CD4-positive, alpha-beta T cell treated with Interleukin-17A for 4 hours (primary cell): ENCODE results near the gene SMARCA2.
A peak's percentile ranks its signal among the peaks of the same experiment; 100 is the strongest.

Experiments used
- DNase-seq: peaks from one replicate; pipeline ENCODE4 v3.0.0-alpha.2; 2020; ENCODE audit warnings: mixed read lengths

The SMARCA2 gene

DNA sequence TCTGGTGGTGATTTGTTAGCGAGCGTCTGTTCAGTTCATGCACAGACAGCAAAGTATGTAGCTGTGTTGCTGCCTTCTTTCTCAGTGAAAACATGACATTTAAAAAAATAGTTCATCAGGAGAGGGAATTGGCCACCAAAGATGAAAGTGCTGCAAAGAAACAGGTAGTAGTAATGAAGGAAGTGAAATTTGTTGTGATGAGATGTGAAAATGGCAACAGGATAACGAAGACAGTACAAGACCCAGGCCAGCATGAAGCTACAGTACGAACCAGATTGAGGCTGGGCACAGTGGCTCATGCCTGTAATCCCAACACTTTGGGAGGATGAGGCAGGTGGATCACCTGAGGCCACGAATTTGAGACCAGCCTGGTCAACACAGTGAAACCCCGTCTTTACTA, 136.0 kb downstream of the SMARCA2 start:
- DNase-seq = no peak

DNA sequence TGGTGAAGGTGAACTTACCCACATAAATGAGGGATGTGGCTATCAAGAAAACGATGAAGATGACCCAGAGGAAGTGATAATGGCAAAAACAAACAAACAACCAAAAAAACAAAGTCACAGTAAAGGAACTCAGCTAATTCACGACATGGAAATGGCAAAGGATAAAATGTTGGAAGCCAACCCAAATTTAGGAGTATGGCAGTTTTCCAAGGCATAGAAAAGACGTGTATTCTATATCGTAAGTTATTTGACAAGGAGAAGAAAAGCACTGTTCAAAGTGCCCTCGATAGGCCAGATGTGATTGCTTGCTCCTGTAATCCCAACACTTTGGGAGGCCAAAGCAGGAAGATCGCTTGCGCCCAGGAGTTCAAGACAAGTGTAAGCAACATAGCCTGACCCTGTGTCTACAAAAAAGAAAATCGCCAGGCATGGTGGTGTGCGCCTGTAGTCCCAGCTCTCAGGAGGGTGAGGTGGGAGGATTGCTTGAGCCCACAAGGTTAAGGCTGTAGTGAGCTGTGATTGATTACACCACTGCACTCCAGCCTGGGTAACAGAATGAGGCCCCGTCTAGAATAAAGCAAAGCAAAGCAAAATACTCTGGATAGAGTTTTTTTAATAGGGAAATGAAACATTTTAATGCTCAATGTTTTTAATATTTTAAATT, 138.0 kb downstream of the SMARCA2 start:
- DNase-seq = no peak

DNA sequence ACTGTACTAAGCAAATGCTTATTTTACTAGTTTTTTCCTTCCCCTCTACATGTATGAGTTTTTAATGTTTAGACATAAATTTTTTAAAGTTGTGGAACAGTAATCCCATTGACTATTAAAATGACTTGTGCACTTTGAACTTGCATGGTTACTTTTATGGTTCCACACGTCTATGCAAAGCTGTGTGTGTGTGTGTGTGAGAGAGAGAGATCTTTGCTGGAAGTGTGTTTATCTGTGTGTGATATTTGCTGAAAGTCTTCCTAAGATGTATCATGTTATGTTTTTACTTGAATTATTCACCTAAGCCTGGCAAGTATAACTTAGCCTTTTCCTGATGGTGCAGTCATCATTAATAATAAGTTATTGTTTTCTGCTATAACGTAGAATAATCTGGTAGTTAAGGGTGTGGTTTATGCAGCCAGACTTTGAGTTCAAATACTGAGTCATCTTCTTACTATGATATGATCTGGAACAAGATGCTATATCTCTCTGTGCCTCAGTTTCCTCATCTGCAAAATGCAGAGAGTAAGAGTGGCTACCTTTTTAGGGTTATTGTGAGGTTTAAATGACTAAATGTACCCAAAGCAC, 138.6 kb downstream of the SMARCA2 start:
- DNase-seq = no peak

DNA sequence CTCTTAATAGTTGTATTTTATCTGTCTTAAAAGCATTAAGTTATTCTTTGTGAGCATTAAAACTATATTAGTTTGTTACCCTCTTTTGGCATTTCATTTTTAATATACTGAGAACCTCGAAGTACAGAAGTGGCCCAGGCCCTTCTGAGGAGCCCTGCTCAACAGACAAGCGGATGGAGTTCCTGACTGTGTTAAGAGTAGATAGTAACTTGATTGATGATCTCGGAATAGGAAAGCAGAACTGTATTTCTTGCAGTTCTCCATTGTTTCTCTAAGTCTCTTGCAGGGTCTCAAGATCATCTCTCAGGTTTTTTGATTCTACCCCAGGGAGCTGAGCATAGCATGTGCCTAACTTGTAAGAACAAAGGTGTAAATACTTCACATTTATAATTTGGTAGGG, 139.6 kb downstream of the SMARCA2 start:
- no peak for DNase-seq

DNA sequence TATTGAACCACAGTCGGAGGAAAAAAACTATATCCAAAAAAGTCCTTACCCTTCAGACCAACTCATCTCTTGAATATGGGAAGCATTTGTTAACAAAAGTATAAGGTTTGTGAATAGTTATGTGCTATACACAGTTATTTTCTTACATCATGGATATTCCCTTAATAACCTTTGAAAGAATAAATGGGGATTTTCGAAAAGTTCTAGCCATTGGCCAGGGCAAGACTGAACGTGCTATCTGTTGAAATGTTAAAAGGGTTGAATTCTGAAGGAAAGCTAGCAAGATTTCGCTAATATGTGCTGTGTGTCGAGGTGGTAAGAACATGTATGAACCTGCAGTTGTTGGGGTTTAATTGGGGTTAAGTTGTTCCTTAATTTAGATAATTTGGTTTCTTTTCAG, 140.8 kb downstream of the SMARCA2 start:
- DNase-seq = no peak

DNA sequence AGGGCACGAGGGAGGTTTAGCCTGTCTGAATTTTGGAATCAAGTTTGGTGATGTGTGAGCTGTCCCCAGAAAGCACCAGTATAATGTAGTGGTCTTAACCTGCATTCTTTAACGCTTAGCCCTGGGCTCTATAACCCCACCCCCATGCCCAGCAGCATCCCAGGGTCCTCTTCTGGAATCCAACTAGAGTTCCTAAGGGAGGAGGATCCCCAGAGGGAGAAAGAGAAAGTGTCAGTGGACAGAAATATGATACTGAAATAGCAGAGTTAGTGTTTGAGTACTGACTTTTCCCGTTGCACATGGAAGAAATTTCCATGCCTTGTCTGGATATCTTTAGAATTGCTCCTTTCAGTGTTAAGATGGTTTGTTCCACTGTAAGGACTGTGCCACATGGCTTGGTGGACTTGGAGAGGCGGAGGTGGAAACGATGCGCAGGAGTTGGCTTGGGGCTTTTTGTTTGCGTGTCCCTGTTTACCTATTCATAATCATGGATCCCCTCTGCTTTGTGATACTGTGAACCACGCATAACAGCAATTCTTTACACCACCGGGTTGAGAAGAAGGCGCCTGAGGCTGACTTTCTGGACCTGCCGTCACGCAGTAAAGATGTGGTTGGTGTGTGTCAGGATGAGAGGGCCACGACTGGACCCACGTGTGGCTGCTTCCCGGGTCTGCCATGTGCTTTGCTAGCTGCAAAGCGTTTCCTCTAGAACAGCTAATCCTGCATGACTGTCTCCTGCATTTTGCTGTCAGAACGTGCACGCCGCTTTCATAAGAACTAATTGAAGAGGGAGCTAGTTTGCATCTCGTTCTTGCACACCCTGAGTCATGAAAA, 142.3 kb downstream of the SMARCA2 start:
- peak; percentile 35 for DNase-seq

DNA sequence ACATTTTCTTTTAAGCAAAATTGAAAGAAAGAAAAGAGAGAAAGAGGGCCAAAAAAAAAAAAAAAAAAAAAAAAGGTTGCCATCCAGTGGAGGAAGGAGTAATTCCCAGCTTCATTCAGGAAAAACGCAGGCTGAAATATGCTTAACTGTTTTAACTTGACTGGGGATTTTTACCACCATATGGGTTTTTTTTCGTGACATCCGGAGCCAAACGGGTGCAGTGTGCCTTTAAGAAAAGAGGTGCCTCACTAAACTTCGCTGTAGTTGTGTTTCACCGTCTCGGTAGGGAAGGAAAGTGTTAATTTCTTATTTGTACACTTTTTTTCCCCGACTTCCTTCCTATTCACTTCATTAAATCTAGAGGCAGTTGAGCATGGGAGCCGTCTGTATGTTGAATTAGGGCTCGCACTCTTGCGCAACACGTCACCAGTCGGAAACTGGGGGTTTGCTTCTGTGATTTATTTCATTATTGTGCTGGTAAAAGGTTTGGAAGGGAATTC, 143.0 kb downstream of the SMARCA2 start:
- DNase-seq = peak; percentile 50

DNA sequence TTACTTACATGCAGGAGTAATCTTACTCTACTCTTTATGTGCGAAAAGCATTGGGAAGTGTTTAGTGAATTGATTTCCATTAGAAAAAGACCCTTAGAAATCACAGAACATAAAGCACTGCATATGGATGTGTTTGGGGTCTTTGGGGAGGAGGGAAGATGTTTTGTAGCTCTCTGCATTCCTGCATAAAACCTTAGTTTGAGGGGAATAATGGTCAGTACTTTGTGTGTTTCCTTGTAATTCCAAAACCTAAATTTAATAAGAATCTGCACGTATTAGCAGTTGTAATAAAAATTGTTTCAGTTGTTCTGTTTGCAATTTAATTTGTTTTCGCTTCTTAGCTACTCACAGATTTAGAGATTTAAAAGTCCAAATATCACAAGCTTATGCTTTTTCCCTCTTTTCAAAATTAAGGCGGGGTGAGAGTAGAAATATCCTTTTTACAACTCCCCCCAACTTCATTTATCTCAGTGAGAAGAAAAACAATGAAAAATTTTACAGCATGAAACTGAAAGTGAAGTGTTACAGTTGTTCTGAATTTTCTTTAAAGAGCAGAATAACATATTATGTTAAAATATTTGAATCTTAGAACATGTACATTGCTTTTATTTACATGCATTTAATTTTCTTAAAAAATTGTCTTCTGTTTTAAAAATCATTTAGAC, 143.8 kb downstream of the SMARCA2 start:
- DNase-seq = no peak

DNA sequence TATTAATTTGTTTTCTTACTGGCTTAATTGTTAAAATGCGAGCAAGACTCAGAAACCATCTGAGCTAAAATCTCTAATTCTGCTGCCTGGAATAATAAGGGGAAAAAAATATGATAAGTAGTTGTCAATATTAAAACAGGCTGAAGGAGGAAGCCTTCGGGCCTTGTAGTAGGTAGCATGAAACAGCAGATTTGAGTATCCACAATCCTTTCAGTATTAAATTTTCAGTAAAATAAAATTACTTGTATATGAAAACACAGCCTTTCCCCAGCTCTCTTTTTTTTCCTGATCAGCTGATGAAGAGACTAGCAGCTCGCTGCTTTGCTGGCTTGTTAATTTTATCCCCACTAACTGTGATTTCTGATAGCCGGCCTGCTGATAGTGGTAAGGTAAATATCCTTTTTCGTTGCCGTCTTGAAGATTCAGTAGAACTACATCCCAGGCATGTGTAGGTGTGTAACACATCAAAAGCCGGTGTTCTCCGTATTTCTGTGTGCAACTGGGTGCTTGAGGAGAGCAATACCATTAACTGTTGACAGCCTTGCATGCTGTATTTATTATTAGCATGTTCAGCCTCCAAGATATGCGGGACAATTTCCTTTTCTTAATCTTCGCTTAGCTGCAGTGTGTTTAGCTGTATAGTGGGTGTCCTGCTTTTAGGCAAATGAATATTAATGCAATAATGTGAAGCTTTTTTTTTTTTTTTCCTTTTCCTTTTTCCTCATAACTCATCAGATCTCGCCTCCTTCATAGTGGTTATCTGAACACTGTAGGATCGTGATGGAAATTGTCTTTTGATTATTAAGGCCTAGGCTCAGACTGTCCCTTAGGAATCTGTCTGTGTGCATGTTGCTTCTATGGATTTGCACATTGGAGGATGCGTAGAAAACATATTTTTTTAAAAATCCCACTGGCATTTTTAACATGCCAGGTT, 144.6 kb downstream of the SMARCA2 start:
- DNase-seq = no peak

DNA sequence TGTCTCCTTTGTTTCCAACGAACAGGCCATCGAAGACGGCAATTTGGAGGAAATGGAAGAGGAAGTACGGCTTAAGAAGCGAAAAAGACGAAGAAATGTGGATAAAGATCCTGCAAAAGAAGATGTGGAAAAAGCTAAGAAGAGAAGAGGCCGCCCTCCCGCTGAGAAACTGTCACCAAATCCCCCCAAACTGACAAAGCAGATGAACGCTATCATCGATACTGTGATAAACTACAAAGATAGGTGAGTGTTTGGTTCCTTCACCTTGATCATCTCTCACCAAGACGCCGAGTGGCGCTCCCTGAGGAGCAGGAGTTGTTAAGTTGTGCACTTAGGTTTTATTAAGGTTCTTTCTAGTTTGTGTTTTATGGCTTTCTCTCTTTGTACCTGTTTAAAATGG, 146.5 kb downstream of the SMARCA2 start:
- no peak for DNase-seq

DNA sequence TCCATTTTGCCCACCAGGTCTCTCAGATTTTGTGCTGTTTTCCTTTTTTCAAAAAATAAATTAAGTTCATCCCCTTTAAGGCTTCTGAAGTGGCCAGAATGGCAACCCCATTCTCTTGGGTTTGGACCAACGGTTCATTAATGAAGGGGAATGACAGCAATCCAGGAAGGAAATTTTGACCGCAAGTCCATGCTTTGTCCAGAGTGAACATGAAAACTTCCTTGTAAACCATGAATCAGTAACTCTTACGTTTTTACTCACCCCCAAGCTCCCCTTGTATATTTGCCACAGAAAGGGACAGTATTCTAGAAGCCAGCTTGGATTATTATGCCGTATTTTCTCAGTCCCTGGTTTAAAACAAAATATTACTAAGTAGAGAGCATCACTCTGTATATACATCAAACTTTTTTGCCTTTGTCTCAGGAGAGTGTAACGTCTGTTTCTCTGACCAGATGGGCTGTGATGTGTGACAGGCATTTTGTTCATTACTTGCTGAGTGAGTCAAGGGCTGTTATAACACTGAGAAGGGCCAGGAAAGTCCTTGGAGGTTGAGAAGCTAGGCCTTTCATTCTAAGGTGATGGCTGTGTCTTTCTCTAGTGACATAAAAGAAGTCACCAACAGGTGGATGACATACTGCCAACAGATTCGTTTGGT, 148.2 kb downstream of the SMARCA2 start:
- DNase-seq = no peak

DNA sequence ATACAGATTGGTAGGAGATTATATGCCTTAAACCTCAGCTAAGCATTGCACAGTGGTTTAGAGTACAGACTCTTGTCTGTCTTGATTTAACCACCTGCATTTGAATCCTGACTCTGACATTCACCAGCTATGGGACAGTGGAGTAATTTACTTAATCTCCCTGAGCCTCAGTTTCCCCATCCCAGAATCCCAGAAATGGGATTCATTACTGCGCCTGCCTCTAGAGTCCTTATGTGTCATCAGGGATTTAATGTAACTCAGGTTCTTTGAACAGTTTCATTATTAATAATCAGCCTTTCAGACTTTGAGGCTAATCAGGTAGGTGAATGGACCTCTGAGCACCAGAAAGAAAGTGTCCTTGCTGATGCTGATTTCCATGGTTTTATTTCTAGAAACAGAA, 149.1 kb downstream of the SMARCA2 start:
- no peak for DNase-seq

DNA sequence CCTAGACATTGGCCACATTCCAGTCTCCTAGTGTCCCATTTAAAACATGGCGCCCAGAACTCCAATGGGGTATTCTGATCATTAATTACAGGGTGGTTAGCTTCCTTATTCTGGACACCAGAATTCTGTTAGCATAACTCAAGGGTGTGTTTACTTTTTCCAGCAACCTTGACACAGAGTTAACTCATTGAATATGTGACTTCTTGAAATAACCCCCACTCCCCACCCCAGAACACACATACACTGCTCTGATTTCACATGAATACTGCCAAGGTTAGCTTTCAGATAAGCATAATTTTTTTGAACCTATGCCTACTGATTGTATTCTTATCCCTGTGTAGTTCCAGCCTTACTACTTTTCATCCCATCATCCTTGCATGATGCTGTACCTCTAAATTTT, 151.1 kb downstream of the SMARCA2 start:
- no peak for DNase-seq

DNA sequence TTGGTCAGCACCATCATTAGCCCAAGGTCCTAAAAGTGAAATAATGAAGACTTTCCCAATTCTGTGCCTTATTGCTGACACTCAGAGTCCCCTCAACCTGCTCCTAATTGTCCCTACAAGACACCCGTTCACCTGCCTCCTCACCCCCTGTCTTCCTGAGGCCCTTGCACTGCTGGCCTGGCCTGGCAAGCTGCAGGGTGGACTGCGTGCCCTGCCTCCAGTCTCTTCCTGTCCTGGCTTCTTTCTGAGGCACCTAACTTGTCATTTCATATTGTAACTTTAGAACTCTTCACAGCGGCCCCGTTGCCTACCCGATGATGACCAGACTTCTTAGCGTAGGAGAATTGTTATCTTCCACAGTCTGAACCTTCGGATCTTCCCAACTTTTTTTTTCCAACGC, 153.9 kb downstream of the SMARCA2 start:
- no peak for DNase-seq

DNA sequence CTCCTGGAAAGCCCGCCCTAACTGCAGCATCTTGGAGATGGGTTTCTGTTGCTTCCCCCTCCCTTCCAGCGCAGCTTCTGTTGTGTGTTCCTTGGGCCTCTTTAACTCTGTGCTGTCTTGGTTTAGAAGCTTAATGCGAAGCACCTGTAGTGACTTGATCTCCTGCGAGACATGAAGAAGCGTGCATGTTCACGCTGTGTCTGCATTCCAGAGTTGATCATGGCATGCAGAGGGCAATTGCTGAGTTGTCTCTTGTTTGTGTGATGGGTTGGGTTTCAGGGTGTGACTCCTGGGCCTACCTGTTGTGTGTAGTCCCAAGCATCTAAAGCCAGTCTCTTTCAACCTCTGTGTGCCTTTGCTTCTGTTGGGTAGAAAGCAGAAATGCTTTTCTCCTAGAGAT, 155.6 kb downstream of the SMARCA2 start:
- no peak for DNase-seq

DNA sequence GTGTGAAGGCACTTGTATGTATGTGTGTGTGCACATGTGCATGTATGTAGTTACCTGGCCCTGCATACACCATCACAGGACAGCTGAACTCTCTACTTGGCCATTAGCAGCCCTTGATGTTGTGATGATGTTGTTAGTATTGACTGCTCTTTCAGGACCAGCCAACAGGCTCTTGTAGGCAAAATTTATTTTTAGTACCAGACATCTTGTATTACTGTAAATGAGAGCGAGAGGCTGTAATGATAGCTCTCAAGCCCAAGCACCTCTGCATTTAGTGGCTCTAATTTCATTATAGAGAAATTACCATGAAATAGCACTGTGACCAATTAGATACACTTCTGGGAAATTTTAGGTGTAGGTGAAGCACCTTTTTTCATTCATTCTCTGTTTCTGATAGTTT, 158.0 kb downstream of the SMARCA2 start:
- no peak for DNase-seq

DNA sequence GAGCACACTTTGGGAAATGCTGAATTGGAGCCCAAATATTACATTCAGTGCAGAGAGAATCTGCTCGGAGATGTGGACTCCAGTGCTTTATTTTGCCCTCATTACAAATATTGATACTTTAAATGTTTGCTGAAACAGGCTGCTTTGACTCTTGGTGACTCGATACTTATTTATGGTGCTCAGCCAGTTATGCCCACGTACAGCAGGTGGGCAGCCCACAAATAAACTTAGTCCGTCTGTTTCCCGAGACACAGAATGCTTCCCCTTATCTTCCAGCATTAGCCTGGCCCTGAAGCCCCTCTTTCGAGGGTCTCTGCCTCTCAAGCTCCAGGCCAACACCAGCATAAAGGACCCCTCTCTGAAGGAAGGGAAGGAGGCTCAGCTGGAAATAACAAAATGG, 158.7 kb downstream of the SMARCA2 start:
- DNase-seq = no peak

DNA sequence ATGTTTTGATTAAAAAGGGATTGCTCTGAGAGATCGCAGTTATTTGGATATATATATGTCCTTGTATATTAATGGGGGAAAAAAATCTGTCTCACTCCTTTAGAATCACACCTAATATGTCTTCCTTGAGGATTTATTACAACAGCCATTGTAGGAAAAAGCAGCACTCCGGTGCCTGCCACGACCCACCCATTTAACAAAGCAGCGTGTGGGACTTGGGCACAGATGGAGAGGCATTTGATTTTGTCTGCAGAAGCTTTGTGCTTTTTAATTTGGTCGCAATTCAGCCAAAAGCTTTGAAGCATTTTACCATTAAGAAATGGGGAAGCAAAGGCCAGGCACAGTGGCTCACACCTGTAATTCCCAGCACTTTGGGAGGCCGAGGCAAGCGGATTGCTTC, 159.2 kb downstream of the SMARCA2 start:
- DNase-seq = no peak

DNA sequence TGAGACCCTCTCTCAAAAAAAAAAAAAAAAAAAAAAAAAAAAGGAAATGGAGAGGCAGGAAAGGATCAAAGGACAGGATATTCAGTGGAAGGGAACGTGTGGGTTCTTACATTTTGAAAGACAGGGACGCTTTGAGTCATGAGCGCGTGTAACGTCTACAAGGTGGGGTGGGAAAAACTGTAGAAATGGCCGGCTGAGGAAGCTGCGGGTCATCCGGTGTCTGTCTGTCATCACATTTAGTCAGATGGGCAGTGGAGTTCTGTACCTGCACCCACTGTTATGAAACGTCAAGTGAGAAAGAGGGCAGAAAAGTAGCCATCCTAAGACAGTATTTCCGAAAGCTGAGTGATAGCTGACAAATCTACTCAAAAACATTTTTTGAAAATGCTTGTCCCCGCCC, 159.8 kb downstream of the SMARCA2 start:
- DNase-seq = no peak

DNA sequence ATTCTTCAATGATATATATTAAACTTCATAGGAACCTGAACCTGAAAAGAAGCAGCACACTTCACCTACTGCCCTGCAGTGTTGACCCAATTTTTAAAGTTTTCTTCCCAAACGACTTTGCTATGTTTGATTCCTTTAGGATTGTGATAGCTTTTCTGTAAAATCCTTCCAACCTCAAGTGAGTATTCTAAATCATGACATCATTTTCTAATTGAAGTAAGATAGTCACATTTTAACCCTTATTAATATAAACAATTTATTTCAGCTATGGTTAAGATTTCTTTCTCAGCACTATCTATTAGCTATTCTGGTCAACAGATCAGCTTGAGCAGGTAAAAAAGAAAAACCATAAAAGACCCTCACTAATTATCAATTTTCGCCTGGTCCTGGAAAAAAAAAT, 162.0 kb downstream of the SMARCA2 start:
- DNase-seq = no peak

DNA sequence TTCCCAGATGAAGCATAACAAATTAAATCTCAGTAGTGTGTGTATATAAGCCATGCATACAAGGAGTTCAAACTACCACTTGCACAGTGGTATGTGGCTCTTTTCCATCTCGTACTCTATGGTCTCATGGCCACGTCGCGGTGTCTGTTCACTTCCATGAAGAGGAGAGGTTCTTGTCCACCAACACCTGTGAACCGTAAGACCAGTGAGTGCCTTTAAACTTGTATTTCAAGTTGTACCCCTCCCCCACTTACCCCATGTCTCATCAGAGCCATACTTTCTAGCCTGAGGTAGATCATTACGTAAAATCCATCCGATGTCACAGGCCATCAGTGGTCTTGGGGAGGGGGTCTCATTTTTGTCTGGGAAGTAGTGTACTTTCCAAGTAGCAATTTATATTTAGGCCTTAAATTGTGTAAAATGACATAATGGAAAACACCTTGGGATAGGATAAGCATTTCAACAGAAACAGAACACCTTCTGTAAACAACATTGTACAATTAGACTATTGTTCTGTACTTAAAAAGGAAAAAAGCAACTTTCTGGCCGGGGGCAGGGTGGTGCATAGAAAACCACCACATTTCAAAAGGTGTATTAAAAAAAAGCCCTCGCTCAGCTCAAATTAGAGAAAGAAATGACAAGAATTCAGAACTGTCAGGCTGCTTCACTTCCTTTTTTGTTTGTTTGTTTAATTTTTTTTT, 163.0 kb downstream of the SMARCA2 start:
- no peak for DNase-seq
